Activated CD4-positive, alpha-beta T cell treated with anti-CD3 and anti-CD28 coated beads for 4 hours (primary cell): ENCODE results near the gene CDH16.
"Not testable (repeated sequence)": the region's sequence is repeated elsewhere in the genome, so short reads cannot be mapped to it uniquely, and the experiment has no call there.

Experiments
- DNase-seq, 2 donors: peaks; one replicate each; pipeline ENCODE4 v3.0.0-alpha.2; 2020

The CDH16 gene

GRCh38 chr16:66918803-66919568 is at the start of gene CDH16:
Gene CDH16 (minus strand): TSS chr16:66918885. CDS start chr16:66918065, 820 bp downstream.
- no peak for DNase-seq

GRCh38 chr16:66964049-66964448 is 45.4 kb upstream of the CDH16 start:
- DNase-seq: no peak

GRCh38 chr16:66961914-66962313 is 43.2 kb upstream of the CDH16 start:
- DNase-seq: no peak

- DNase-seq: peak; percentile 33 to 54
Measured at GRCh38 chr16:66961065-66961744, 42.5 kb upstream of the CDH16 start, which contains the start of gene CES3. Gene CES3 (plus strand): TSS chr16:66961266. CDS start chr16:66961308, 42 bp downstream.

- DNase-seq: no peak
Measured at GRCh38 chr16:66960270-66960669, 41.6 kb upstream of the CDH16 start.

GRCh38 chr16:66959704-66960161 is 41.0 kb upstream of the CDH16 start:
- DNase-seq: no peak

- DNase-seq: no peak
Measured at GRCh38 chr16:66958857-66959703, 40.4 kb upstream of the CDH16 start.

GRCh38 chr16:66956154-66956457 is 37.4 kb upstream of the CDH16 start:
- not testable (repeated sequence) for DNase-seq

GRCh38 chr16:66955363-66956153 is 36.9 kb upstream of the CDH16 start:
- not testable (repeated sequence) for DNase-seq

GRCh38 chr16:66954097-66954659 is 35.5 kb upstream of the CDH16 start:
- DNase-seq: peak; percentile 63 to 79

- DNase-seq: no peak
Measured at GRCh38 chr16:66953462-66954096, 34.9 kb upstream of the CDH16 start.

- no peak for DNase-seq
Measured at GRCh38 chr16:66952430-66953110, 33.9 kb upstream of the CDH16 start.

GRCh38 chr16:66950971-66951790 is 32.5 kb upstream of the CDH16 start:
- no peak for DNase-seq

- DNase-seq: no peak
Measured at GRCh38 chr16:66950437-66950836, 31.8 kb upstream of the CDH16 start.

- no peak for DNase-seq
Measured at GRCh38 chr16:66949472-66949871, 30.8 kb upstream of the CDH16 start.

- DNase-seq: no peak
Measured at GRCh38 chr16:66948837-66949225, 30.1 kb upstream of the CDH16 start.

- DNase-seq: no peak
Measured at GRCh38 chr16:66948134-66948836, 29.6 kb upstream of the CDH16 start.

- DNase-seq: peak; percentile 75 to 90
Measured at GRCh38 chr16:66947302-66948065, 28.8 kb upstream of the CDH16 start.

GRCh38 chr16:66946974-66947301 is 28.3 kb upstream of the CDH16 start:
- DNase-seq: no peak
